GM13977 (cell line): ENCODE data around the gene DIO3.

Source experiments
- DNase-seq: peaks from one replicate; pipeline ENCODE4 v3.0.0; 2012; ENCODE audit warnings: low spot score
- in situ Hi-C: fragments of 300-500 bp; cut with MboI; formaldehyde crosslinking; loops from one replicate; pipeline ENCODE4 v1.12.0; 2022; ENCODE audit warnings: low sequenced_read_pairs, low pct_unique_long_range_greater_than_20kb, mixed read lengths, inconsistent platforms; ENCODE audit not compliant: unreplicated experiment
- TF ChIP-seq, protein P1 (sequence below): IDR thresholded peaks from 2 replicates; pipeline ENCODE4 v1.5.1; 2012; ENCODE audit warnings: mild to moderate bottlenecking, control low read depth; ENCODE audit not compliant: insufficient read depth; ENCODE audit errors: extremely low read depth, missing control alignments

Gene DIO3

DNA sequence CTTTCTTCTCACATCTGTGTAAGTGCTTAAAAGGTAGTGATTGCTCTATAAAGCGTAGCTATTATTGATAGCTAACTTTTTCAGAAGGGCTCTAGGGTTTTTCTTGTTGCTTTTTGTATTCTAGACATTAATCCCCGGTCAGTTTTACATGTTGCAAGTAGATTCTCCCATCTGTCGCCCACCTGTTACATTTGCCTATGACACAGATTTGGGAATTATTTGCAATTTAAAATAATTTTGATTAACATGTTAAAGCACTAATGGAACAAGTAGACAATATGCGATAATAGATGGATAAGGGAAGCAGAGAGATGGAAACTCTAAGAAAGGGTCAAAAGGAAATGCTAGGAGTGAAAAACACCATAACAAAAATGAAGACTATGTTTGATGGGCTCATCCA, 44.5 kb downstream of the DIO3 start:
- TF ChIP-seq, protein P1, sequence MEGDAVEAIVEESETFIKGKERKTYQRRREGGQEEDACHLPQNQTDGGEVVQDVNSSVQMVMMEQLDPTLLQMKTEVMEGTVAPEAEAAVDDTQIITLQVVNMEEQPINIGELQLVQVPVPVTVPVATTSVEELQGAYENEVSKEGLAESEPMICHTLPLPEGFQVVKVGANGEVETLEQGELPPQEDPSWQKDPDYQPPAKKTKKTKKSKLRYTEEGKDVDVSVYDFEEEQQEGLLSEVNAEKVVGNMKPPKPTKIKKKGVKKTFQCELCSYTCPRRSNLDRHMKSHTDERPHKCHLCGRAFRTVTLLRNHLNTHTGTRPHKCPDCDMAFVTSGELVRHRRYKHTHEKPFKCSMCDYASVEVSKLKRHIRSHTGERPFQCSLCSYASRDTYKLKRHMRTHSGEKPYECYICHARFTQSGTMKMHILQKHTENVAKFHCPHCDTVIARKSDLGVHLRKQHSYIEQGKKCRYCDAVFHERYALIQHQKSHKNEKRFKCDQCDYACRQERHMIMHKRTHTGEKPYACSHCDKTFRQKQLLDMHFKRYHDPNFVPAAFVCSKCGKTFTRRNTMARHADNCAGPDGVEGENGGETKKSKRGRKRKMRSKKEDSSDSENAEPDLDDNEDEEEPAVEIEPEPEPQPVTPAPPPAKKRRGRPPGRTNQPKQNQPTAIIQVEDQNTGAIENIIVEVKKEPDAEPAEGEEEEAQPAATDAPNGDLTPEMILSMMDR = no peak
- in situ Hi-C loops = no loop called here
- DNase-seq = no peak
